Measurements from ENCODE around the gene RDH13. TPM values are rescaled to one million over a fixed set of nuclear protein-coding genes. Genes with fewer than 3 reads are reported as not detected.

RDH13 gene
- total and polyA plus RNA-seq, 8 donors = 13.1 to 124 (median 21.5) TPM

GRCh38 chr19:55018216-55018615 is 44.7 kb downstream of the RDH13 start:
- TF ChIP-seq, protein P1, sequence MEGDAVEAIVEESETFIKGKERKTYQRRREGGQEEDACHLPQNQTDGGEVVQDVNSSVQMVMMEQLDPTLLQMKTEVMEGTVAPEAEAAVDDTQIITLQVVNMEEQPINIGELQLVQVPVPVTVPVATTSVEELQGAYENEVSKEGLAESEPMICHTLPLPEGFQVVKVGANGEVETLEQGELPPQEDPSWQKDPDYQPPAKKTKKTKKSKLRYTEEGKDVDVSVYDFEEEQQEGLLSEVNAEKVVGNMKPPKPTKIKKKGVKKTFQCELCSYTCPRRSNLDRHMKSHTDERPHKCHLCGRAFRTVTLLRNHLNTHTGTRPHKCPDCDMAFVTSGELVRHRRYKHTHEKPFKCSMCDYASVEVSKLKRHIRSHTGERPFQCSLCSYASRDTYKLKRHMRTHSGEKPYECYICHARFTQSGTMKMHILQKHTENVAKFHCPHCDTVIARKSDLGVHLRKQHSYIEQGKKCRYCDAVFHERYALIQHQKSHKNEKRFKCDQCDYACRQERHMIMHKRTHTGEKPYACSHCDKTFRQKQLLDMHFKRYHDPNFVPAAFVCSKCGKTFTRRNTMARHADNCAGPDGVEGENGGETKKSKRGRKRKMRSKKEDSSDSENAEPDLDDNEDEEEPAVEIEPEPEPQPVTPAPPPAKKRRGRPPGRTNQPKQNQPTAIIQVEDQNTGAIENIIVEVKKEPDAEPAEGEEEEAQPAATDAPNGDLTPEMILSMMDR (IDR thresholded peaks at IDR 0.05) = no peak
- no peaks in the 10 kb centered on the region for H3K4me1 ChIP-seq
- H3K27me3 ChIP-seq = no peaks in the 10 kb centered on the region
- H3K4me3 ChIP-seq = no peak overlapping the region
- WGBS, 5 donors = 86 to 90% (median 87%) methylated on average over 15 of the region's 15 CpGs
- H3K27ac ChIP-seq = no peak overlapping the region
- H3K9me3 ChIP-seq = no peaks in the 10 kb centered on the region
- no peaks in the 10 kb centered on the region for H3K36me3 ChIP-seq
- intact Hi-C loops (cut with DNase I; ENCODE audit: low total_unique reads) = no loop called here
- DNase-seq = no peak

GRCh38 chr19:55016017-55016416 is 46.9 kb downstream of the RDH13 start:
- Histone ChIP-seq H3K27me3 (no peaks in the 10 kb centered on the region), H3K36me3 (no peaks in the 10 kb centered on the region), H3K9me3 (no peaks in the 10 kb centered on the region), H3K4me3 (no peak overlapping the region), H3K27ac (no peak overlapping the region), H3K4me1 (no peaks in the 10 kb centered on the region)
- TF ChIP-seq EP300 (IDR thresholded peaks at IDR 0.05) (no peak), POLR2AphosphoS5 (IDR thresholded peaks at IDR 0.05) (no peak), POLR2A (IDR thresholded peaks at IDR 0.05) (no peak)
- TF ChIP-seq, protein P1 (IDR thresholded peaks at IDR 0.05) = no peak
- WGBS, 5 donors = 48 to 85% (median 57%) methylated on average over 3 of the region's 3 CpGs
- intact Hi-C loops (cut with DNase I; ENCODE audit: low total_unique reads) = no loop called here
- no peak for DNase-seq

DNA sequence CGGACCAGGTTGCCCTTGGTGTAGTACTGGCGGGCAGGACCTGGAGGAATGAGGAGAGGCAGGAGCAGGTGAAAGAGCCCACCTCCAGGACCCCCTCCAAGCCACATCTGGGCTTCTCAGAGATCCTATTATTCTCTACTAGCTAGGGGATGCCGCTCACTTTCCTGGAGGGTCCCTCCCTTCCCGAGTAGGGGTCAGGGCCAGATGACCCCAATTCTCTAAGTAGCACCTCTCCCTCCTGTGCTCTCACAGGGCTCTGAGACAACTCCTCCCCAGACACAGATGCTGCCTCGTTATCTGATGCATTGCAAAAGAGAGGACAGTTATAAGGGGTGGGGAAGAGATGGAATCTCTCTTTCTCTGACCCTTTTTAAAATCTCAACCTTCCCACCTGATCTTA is 47.8 kb downstream of the RDH13 start:
- Histone ChIP-seq H3K27ac (no peak overlapping the region), H3K4me3 (no peak overlapping the region), H3K4me1 (no peaks in the 10 kb centered on the region), H3K36me3 (no peaks in the 10 kb centered on the region), H3K9me3 (no peaks in the 10 kb centered on the region), H3K27me3 (no peaks in the 10 kb centered on the region)
- TF ChIP-seq POLR2A (IDR thresholded peaks at IDR 0.05) (no peak), POLR2AphosphoS5 (IDR thresholded peaks at IDR 0.05) (no peak), EP300 (IDR thresholded peaks at IDR 0.05) (no peak)
- TF ChIP-seq, protein P1 (IDR thresholded peaks at IDR 0.05) = no peak
- intact Hi-C loops (cut with DNase I; ENCODE audit: low total_unique reads) = no loop called here
- DNase-seq = no peak
- 51 to 76% (median 68%) methylated on average over 2 to 5 of the region's 5 CpGs for WGBS, 5 donors

DNA sequence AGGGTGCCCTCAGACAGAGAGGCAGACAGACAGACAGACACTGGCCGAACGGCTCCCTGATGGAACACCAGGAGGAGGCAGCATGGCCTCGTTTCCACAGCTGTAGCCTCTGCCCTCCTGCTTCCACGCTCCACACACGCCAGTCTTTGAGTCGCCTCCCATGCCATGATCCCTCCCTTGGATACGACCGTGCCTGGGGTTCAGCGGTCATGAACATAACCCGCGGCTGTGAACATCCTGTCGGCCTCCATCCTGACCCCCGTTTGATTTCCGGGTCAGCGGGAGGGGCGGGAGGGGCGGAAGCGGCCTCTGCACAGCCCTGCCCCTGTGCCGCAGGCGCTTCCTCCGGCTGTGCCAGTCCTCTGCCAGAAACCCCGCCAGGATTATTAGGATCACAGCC is 48.2 kb downstream of the RDH13 start:
- intact Hi-C loops (cut with DNase I; ENCODE audit: low total_unique reads) = no loop called here
- 75 to 95% (median 89%) methylated on average over 21 to 22 of the region's 22 CpGs for WGBS, 5 donors
- Histone ChIP-seq H3K27ac (no peak overlapping the region), H3K4me3 (no peak overlapping the region), H3K9me3 (no peaks in the 10 kb centered on the region), H3K27me3 (no peaks in the 10 kb centered on the region), H3K36me3 (no peaks in the 10 kb centered on the region), H3K4me1 (no peaks in the 10 kb centered on the region)
- TF ChIP-seq, protein P1 (IDR thresholded peaks at IDR 0.05) = no peak
- TF ChIP-seq POLR2A (IDR thresholded peaks at IDR 0.05) (no peak), POLR2AphosphoS5 (IDR thresholded peaks at IDR 0.05) (no peak), EP300 (IDR thresholded peaks at IDR 0.05) (no peak)
- peak in 1 of 2 donors; percentile 15 for DNase-seq
